Measurements from ENCODE around the gene CX3CL1.

DNA sequence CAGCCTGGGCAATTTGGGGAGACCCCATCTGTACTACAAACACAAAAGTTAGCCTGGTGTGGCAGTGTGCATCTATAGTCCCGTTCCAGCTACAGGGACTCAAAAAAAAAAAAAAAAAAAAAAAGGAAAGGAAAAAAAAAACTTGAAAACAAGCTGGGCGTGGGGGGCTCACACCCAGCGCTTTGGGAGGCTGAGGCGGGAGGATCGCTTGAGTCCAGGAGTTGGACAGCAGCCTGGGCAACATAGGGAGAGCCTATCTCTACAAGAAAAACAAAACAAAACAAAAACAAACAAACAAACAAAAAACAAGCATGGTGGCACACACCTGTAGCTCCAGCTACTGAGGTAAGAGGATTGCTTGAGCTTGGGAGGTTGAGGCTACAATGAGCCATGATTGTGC is 19.4 kb downstream of the CX3CL1 start:
- TF ChIP-seq, protein P1, sequence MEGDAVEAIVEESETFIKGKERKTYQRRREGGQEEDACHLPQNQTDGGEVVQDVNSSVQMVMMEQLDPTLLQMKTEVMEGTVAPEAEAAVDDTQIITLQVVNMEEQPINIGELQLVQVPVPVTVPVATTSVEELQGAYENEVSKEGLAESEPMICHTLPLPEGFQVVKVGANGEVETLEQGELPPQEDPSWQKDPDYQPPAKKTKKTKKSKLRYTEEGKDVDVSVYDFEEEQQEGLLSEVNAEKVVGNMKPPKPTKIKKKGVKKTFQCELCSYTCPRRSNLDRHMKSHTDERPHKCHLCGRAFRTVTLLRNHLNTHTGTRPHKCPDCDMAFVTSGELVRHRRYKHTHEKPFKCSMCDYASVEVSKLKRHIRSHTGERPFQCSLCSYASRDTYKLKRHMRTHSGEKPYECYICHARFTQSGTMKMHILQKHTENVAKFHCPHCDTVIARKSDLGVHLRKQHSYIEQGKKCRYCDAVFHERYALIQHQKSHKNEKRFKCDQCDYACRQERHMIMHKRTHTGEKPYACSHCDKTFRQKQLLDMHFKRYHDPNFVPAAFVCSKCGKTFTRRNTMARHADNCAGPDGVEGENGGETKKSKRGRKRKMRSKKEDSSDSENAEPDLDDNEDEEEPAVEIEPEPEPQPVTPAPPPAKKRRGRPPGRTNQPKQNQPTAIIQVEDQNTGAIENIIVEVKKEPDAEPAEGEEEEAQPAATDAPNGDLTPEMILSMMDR (IDR thresholded peaks at IDR 0.05; ENCODE audit: borderline replicate concordance, extremely low read depth, low read length, poor library complexity, severe bottlenecking) = no peak
- TF ChIP-seq EZH2 (IDR thresholded peaks at IDR 0.05; ENCODE audit: borderline replicate concordance, low read depth, low read length, severe bottlenecking) = no peak

Data from DND-41 (cell line).